Measurements from ENCODE around the gene BFAR. TPM values are rescaled to one million over a fixed set of nuclear protein-coding genes. Genes with fewer than 3 reads are reported as not detected.
"Not testable (repeated sequence)": the region's sequence is repeated elsewhere in the genome, so short reads cannot be mapped to it uniquely, and the experiment has no call there.

The BFAR gene
- total and polyA plus RNA-seq, 3 donors from 2014 or later, result 41.7 to 63.4 (median 49.2) TPM

GRCh38 chr16:14628806-14629611, 3.7 kb upstream of the BFAR start:
- 33 to 49% methylated on average over 12 of the region's 12 CpGs for WGBS, 2 donors
- H3K27ac ChIP-seq, result peak overlapping the region; percentile 85 to 88
- no peak for DNase-seq
- TF ChIP-seq POLR2A (IDR thresholded peaks at IDR 0.05) (no peak), CTCF (IDR thresholded peaks at IDR 0.05) (no peak)
- intact Hi-C loops (cut with DNase I; ENCODE audit: low total_unique reads), result no loop called here
- H3K4me3 ChIP-seq, result peak overlapping the region; percentile 91 to 95
- H3K4me1 ChIP-seq, result peaks cover 7% of the 10 kb centered on the region
- H3K9me3 ChIP-seq, result no peaks in the 10 kb centered on the region
- no peaks in the 10 kb centered on the region for H3K27me3 ChIP-seq
- H3K36me3 ChIP-seq (ENCODE audit: low read depth, missing control alignments), result no peaks in the 10 kb centered on the region

- Histone ChIP-seq H3K9me3 (no peaks in the 10 kb centered on the region), H3K4me1 (peaks cover 12% of the 10 kb centered on the region), H3K36me3 (ENCODE audit: low read depth, missing control alignments) (no peaks in the 10 kb centered on the region), H3K4me3 (peak overlapping the region; percentile 91 to 95), H3K27me3 (no peaks in the 10 kb centered on the region), H3K27ac (peak overlapping the region; percentile 85 to 88)
- intact Hi-C loops (cut with DNase I; ENCODE audit: low total_unique reads), result no loop called here
- no peak for DNase-seq
- 1% methylated on average over 17 of the region's 17 CpGs for WGBS, 2 donors
- TF ChIP-seq POLR2A (IDR thresholded peaks at IDR 0.05) (no peak), CTCF (IDR thresholded peaks at IDR 0.05) (no peak)
Measured at GRCh38 chr16:14629612-14629918, 3.2 kb upstream of the BFAR start.

- TF ChIP-seq CTCF (IDR thresholded peaks at IDR 0.05), result no peak
- peak; percentile 55 for TF ChIP-seq POLR2A (IDR thresholded peaks at IDR 0.05)
- no peaks in the 10 kb centered on the region for H3K27me3 ChIP-seq
- no peaks in the 10 kb centered on the region for H3K9me3 ChIP-seq
- 2% methylated on average over 27 to 33 of the region's 51 CpGs for WGBS, 2 donors
- peak within 1 kb of the TSS; percentile 85 to 88 for H3K27ac ChIP-seq
- intact Hi-C loops (cut with DNase I; ENCODE audit: low total_unique reads), result no loop called here
- peaks cover 15% of the 10 kb centered on the region for H3K4me1 ChIP-seq
- peak; percentile 98 for DNase-seq
- peak within 1 kb of the TSS; percentile 91 to 95 for H3K4me3 ChIP-seq
- no peaks in the 10 kb centered on the region for H3K36me3 ChIP-seq (ENCODE audit: low read depth, missing control alignments)
Measured at GRCh38 chr16:14629919-14630619, 2.7 kb upstream of the BFAR start, which contains the start of gene PARN. Gene PARN, minus strand, starts transcription at chr16:14630260. Its CDS starts 135 bp downstream, at chr16:14630125.

- H3K27me3 ChIP-seq; DNase-seq; intact Hi-C loops (cut with DNase I; ENCODE audit: low total_unique reads); H3K9me3 ChIP-seq; H3K36me3 ChIP-seq (ENCODE audit: low read depth, missing control alignments): not testable (repeated sequence)
- WGBS, 2 donors, result 63 to 67% methylated on average over 29 of the region's 29 CpGs
- H3K4me1 ChIP-seq, result peaks cover 17% of the 10 kb centered on the region
- peak overlapping the region in 1 of 2 donors; percentile 88 for H3K27ac ChIP-seq
- peak overlapping the region; percentile 91 to 95 for H3K4me3 ChIP-seq
Measured at GRCh38 chr16:14630620-14631330, 2.0 kb upstream of the BFAR start.

GRCh38 chr16:14634389-14634725, 1.6 kb downstream of the BFAR start:
- no peak for DNase-seq
- Histone ChIP-seq H3K4me1 (peaks cover 19% of the 10 kb centered on the region), H3K27ac (peak overlapping the region in 1 of 2 donors; percentile 90), H3K4me3 (peak overlapping the region in 1 of 2 donors; percentile 83), H3K9me3 (no peaks in the 10 kb centered on the region), H3K36me3 (ENCODE audit: low read depth, missing control alignments) (no peaks in the 10 kb centered on the region), H3K27me3 (no peaks in the 10 kb centered on the region)
- TF ChIP-seq CTCF (IDR thresholded peaks at IDR 0.05) (no peak), POLR2A (IDR thresholded peaks at IDR 0.05) (no peak)
- intact Hi-C loops (cut with DNase I; ENCODE audit: low total_unique reads), result no loop called here
- 53 to 55% methylated on average over 7 of the region's 7 CpGs for WGBS, 2 donors
